CD4-positive, alpha-beta T cell treated with Interferon alpha-2 for 1 hour (primary cell): Measurements from ENCODE around the gene HNF1B.
"Not testable (repeated sequence)": the region's sequence is repeated elsewhere in the genome, so short reads cannot be mapped to it uniquely, and the experiment has no call there.

Source experiments
- DNase-seq, 2 donors: peaks; one replicate each; pipeline ENCODE4 v3.0.0-alpha.2; 2020 to 2022

Gene HNF1B, protein sequence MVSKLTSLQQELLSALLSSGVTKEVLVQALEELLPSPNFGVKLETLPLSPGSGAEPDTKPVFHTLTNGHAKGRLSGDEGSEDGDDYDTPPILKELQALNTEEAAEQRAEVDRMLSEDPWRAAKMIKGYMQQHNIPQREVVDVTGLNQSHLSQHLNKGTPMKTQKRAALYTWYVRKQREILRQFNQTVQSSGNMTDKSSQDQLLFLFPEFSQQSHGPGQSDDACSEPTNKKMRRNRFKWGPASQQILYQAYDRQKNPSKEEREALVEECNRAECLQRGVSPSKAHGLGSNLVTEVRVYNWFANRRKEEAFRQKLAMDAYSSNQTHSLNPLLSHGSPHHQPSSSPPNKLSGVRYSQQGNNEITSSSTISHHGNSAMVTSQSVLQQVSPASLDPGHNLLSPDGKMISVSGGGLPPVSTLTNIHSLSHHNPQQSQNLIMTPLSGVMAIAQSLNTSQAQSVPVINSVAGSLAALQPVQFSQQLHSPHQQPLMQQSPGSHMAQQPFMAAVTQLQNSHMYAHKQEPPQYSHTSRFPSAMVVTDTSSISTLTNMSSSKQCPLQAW

DNA sequence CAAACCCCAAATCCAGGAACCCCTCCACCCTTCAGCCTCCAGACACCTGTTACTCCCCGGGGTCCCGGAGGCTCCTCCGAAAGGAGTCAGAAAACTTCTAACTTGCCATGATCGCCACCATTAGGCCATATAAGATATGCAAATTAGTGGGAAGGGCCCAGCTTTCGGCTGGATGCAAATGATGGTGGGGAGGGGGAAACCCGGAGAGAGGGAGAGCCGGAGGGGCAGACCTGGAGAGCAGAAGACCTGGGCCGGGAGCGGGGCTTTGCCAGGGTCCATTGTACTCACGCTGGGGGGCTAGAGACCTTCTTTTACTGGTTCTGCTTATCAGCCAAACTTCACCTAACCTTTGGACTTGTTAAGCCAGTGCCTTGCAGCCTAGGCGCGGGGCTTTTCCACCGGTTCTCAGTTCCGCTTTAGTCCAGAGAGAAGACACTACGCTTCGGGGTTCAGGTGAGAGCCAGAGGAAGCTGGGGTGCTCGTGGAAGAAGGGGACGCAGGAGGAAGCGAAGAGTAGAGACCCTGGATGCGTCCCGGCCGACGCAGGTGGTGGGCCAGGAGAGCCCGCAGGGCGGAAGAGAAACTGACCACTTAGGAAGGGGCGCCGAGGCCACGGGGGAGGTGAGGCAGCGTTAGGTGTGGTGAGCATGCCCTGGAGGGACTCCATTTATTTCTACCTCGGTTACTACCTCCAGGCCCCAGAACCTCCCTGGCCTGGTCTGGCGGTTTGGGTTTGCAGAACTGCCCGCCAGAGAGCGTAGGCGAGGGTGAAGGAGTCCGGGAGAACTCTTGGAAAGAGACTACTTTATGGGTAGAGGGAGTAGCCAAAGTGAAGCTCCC is at the start of gene HNF1B:
TSS of gene HNF1B (minus strand) at position 99 of the 840 bp plus-strand sequence. CDS start 175 bp downstream, outside the sequence.
- DNase-seq, result peak in 1 of 2 donors; percentile 52

DNA sequence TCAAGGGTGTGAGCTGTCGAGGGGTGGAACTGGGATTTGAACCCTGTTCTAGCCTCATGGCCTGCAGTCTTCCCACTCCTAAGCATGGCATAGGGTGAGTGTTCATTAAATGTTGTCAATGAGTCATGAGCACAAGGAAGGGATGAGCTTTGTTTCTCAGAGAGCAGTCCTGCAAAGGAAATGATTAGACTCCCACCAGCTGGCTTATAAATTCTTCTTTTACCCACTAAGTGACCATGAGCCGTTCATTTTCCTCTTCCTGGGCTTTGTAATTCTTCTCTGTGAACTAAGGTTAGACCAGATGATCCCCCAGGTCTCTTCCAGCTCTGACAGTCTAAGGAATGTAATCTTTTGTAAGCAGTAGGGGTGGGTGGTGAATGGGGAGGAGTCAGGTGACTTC is 47.9 kb upstream of the HNF1B start:
- DNase-seq, result no peak

DNA sequence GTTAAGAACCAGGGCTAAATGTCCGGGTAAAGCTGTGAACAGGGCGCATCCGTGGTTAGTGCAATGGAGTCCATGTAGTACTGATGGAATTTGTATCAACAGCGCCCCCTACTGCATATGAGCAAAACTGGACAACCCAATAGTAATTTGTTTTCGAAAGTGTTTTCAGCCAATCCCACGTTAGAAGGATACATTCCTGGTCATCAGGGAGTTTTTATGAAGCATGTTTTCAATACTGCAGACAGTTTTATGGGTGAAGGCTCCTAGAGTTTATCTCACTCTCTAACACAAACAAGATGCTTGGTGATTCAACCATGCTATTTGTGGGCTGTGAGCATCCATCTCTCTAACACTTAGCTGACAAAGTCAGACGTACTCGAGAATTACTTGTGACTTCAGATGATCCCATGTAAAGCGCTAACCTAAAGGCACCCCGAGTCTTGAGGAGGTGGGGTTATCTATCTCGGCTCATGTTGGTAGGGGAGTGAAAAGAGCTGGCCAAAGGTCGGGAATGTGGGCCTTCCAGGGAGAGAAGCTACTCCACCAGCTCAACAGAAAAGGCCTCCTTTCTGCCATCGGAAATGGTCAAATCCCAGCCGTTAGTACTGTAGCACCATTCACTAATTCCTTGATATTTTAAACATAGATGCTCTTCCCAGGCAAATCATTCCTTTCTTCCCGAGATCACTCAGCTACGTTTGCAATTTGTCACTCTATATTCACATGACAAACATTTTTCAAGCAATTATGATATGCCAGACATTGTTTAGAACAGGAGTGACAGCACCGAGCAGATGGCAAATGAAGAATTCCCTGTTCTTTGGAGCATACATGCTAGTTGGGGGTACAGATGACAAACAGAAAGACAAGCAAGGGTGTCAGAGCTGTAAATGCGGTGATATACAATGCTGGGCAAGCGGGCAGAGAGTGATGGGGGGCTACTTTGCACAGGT is 46.9 kb upstream of the HNF1B start:
- peak; percentile 47 to 64 for DNase-seq

DNA sequence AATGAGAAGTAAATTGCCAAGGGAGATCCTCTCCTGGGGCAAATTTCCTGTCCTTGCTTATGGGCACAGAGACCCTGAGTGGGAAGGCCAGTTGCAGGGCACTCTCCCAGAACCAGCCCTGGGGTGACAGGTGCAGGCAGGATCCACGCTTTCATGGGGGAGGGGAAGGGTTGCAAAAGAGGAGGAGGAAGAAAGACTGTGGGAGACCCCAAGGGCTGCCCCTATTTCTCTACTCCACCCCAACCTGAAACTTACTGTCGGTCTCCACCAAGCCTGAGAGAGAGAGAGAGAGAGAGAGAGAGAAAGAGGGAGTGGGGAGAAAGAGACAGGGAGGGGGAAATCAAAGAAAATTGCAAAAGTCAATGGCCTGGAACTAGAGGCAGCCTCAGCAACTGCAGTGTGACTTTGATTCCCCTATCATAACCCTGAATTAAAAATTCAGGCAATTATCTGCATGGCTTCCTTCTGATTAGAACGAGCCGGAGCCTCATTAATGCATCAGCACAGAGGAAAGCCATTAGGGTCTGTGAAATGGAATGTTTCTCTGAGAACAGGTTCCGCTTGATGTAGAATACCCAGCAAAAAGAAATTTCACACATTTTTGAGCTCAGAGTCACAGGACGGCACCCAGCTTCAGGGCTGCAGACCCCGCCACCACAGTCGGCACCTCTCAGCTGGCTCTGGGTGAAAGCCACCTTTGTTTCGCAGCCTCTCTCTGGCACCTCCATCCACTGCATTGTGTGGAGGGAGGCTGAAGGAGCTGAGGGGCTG is 45.1 kb upstream of the HNF1B start:
- no peak for DNase-seq

DNA sequence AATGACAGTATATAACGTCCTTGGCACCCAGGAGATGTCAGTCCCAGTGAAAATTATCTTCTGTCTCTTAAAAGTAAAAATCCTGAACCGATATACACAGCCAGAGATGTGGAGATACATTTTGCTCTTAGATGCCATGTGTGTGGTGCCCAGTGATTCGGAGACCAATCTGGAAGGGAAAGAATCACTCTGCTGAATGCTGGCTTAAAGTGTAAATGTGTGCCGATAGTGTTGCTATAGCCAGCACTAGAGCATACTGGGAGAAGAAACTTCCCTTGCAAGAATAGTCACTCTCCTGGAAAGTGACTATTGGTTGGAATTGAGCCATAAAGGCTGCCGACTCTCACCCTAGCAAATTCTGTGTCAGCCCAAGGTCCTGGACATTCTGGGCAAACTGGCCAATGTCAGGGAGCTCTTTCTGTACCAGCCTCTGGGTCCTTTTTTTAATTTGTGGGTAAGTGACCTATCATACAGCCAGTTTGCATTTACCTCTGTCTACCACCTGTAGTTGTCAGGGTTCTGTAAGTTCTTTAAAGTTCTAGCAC is 44.2 kb upstream of the HNF1B start:
- DNase-seq, result no peak

DNA sequence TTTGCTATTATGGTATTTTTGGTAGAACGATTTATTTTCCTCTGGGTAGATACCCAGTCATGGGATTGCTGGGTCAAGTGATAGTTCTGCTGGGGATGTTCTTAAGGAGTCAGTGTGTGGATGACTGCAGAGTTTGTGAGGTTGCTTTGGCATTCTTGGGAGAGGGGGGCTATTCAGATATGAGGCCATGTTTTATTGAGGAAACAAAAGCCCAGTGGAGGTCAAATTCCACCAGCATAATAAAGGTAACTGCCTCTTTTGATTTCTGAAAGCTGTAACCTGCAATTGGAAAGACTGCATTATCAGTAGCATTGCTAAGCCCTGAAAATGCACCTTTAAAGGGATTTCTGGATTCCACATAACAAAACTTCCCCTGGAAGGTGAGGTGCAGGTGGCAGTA is 43.7 kb upstream of the HNF1B start:
- no peak for DNase-seq

DNA sequence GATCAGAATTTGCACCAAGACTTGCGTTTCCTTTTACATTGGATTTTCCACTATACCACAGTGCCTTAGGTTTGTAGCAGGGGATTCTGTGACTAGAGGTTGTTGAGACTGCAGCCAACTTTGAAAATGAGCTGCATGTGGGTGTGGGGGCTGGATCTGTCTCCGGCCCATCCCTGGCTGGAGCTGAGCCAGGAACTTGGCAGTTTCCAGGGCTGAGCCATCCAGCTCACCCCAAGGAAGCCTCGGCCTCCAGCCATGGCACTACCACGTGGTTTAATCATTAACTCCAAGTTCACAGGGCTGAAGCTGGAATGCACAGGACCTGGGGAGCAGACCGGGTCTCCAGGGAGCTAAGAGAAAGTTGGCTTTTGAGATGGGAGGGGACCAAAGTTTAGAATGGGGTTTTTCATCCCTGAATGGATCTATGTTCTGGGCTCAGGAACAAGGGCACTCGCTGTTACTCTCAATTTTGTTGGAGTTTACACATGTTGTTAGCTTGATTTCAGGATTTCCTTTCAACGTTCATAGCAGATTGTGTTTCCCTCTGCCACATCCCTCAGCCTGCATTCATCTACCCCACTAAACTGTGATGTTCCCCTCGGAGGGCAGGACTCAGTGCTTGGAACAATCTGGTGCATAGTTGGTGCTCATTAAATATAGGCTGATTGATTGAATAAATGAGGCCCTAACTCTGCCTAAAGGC is 42.3 kb upstream of the HNF1B start:
- DNase-seq, result no peak

DNA sequence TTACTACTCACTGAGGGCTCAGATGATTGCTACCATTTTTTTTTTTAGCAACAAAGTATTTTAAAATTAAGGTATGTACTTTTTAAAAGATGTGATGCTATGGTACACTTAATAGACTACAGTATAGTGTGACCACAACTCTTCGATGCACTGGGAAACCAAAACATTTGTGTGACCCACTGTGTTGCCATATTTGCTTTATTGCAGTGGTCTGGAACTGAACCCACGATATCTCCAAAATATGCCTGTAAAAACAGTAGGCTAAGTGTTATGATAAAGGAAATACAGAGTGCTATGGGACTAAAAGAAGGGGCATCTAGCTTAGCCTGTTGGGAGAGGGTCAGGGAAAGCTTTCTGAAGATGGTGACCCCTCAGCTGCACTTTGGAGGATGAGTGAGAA is 41.6 kb upstream of the HNF1B start:
- DNase-seq, result no peak

DNA sequence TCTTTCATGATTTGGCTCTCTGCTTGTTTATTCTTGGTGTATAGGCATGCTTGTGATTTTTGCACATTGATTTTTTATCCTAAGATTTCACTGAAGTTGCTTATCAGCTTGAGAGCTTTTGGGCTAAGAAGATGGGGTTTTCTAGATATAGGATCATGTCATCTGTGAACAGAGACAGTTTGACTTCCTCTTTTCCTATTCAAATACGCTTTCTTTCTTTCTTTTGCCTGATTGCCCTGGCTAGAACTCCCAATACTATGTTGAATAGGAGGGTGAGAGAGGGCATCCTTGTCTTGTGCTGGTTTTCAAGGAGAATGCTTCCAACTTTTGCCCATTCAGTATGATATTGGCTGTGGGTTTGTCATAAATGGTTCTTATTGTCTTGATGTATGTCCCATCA is 37.6 kb upstream of the HNF1B start:
- DNase-seq, result not testable (repeated sequence)

DNA sequence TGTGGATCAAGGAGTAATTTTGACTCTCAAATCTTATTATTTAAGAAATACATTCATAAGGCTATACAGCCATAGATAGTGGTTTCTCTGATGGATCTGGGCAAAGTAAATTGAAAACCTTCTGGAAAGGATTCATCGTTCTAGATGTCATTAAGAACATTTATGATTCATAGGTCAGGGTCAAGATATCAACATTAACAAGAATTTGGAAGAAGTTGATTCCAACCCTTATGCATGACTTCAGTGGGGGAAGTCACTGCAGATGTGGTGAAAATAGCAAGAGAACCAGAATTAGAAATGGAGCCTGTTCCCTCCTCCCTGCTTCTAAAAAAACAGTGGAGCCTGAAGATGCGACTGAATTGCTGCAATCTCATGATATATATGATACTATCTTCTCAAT is 36.6 kb upstream of the HNF1B start:
- DNase-seq, result no peak

DNA sequence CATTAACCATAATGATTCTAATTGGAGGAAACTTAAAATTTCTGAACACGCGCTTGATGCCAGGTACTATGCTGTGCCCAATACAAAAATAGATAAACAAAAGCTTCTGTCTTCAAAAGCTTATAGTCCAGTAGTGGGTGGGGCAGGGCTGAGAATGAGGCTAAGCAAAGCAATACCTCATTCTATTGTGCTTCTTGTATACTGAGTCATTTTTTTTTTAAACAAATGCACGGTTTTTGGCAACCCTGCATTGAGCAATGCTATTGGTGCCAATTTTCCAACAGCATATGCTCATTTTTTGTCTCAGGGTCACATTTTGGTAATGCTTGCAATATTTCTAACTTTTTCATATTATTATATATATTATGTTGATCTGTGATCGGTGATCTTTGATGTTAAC is 34.7 kb upstream of the HNF1B start:
- DNase-seq, result no peak

DNA sequence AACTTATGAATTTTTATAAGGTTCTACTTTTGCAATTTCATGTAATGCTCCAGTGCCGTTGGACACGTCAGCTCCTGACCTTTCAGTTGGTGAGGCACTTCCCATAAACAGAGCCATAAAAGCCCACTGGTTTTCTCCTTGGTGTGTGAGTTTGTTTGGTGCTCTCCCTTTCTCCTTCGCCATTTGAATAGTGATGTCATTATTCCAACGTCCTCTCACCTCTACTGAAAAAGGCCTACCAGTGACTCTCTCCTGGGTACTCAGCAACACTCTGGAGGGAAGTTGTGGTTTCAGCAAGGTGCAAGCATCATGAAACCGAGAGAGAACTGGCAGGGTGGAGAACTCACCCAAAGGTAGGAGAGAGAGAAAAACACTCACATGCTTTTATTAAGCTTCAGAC is 29.6 kb upstream of the HNF1B start:
- peak; percentile 33 to 38 for DNase-seq

DNA sequence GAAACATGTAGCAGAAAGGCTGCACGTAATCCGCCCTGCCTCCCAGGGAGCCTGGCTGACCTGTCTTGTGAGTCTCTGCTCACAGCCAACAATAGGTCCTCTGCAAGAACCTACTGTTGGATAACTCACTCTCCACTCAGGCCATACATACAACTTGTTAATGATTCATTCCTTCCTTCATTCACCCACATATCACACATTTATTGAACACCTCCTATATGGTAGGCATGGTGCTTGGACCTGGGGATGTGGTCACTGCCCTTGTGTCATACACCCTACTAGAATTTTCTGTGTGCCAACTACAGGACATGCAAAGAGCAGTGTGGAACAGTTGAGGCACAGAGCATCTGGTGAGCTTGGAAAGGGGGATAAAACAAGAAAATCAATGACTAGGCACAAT is 28.1 kb upstream of the HNF1B start:
- no peak for DNase-seq

DNA sequence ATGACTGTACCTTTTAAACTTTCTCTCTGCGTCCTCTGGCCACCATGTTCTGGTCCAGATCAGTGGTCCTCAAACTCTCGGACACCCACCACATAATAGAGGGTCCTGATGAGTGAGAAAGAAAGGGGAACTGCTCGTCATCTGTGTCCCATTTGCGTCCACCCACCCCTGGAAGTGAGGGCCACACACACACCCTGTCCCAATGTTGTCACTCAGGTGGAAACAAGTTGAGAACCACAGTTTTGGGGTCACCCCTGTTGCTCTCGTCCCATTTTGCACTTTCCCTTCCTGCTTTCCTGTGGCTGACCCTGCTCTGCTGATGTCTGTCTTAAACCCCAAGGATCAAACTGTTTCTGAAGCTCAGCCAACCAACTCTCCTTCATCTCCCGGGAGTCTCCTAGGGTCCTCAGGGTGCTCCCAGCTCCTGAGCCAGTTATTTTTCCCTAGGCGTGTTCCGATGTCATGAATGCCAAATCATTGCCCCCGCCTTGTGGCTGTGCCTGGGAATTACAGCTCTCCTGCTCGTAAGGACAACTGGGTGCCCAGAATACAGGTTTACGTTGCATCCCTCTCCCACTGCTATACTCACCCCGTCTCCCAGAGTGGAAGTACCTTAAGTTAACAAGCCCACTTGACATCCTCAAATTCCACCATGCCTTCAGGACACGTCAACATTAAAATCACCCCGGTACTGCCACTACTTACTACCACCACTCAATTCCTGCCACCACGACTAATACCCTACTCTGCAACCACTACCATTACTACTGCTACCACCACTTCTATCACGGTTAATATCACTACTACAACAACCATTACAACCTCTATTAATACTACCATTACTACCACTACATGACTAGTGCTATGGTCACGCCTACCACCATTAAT is 26.0 kb upstream of the HNF1B start:
- DNase-seq, result peak in 1 of 2 donors; percentile 8

DNA sequence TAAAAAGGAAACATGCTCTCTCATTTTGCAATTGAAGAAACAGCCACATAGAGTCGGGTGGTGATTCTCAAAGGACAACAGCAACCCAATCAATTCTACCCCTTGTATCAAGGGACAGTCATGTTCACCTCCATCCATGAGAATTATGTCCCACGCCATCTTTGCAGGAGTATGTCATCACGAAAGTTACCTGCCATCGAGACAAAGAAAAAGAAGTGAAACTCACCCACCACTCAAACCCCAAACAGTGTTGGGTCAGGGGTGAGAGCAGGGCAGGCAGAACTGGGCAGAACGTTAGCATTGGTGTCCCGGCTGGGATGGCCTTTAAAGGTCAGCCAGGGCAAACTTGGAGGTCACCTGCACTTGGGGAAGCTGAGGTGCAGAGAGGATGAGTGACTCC is 24.2 kb upstream of the HNF1B start:
- DNase-seq, result no peak

DNA sequence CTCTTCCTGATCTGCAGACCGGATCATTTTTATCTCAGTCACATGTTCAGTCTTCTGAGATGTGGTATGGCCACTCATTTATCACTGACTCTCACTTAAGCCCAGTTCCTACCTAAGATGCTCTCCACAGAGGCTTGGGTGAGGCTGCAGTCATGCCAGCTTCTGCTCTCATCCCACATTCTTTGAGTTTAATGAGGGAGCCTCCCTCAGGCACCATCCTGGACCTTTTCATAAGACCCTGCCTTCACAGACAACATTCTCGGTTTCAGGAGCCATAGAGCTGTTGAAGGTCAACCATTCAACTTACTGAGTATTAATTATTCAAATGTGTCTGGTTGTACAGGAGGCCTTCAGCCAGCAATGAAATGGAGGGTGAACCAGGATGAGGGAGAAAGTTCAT is 23.6 kb upstream of the HNF1B start:
- no peak for DNase-seq

DNA sequence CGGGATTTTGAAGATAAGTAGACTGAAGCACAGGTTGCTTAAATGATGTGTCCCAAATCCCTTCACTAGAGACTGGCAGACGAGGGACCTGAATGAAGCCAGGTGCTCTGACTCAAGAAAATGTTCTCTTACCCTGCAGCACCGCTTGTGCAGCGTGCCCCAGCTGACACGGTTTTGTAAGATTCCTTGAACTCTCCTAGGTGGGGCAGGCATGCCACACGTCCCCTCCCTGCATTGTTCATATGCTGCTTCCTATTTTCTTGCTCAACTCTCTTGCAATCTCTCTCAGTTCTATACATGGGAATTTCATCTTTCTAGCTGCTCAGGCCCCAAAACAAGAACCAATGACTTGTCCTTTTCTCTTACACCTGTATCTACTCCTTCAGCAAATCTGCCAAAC is 22.1 kb upstream of the HNF1B start:
- DNase-seq, result no peak

DNA sequence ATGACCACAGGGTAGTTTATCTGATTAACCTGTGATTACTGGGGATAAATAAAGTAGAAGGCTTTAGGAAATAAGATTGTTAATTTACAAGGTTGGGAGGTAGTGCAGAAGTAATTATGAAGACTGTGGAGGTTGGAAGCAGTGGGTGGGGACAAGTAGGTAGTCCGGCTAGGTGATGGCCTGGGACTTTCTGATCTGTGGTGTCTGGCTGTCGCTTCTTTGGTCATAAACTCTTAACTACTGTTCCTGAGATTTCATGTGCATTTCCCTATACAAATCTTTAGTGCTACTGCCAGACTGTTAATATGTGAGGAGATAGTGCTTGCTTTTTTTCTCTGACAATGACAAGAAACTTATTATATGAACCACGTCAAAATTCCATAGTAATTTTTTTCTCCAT is 19.5 kb upstream of the HNF1B start:
- no peak for DNase-seq

DNA sequence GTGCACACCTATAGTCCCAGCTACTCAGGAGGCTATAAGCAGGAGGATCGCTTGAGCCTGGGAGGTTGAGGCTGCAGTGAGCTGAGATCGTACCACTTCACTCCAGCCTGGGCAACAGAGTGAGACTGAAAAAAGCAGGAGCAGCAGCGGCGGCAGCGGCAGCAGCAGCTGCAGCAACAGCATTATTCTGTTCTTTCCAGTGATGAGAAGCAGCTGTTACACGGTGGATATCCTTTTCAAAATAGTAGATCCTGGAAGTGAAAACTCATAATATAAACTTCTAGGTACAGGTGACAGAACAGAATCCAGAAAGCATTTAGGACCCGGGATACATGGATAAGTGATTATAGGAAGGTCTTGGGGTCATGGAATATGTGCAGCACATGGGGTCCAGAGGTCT is 17.8 kb upstream of the HNF1B start:
- DNase-seq, result no peak

DNA sequence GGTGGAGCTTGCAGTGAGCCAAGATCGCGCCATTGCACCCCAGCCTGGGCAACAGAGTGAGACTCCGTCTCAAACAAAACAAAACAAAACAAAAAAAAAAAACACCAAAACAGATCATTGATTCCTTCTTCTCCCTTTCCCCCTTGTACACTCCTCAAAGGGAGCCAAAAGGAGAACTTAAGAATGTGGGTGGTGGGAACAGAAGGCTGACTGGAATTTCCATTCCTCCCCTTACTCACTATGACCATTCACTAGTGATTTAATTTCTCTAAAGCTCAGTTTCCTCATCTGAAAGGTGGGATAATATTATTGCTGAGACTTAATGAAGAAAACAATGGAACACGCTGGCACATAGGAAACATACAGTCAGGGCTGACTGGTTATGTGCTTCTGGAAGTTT is 17.1 kb upstream of the HNF1B start:
- no peak for DNase-seq
